IMR-90 (cell line): Measurements from ENCODE around the gene CMSS1.

Source experiments
- CEBPB ChIP-seq: IDR thresholded peaks from 2 replicates; pipeline ENCODE4 v1.6.1; 2012; ENCODE audit warnings: low read depth, low read length, improper control_type of control experiment
- MXI1 ChIP-seq: IDR thresholded peaks from 2 replicates; pipeline ENCODE4 v1.6.1; 2012; ENCODE audit warnings: low read depth, mild to moderate bottlenecking, low read length, moderate library complexity, borderline replicate concordance
- POLR2A ChIP-seq: IDR thresholded peaks from 2 replicates; pipeline ENCODE4 v1.6.1; 2012; ENCODE audit warnings: mild to moderate bottlenecking, low read depth, low read length
- USF2 ChIP-seq: fragments of 150-350 bp; IDR thresholded peaks from 2 replicates; pipeline ENCODE4 v1.6.1; 2017; ENCODE audit warnings: mild to moderate bottlenecking, antibody characterized with exemption, low read length, low read depth
- TF ChIP-seq, protein P1 (sequence below): conservative IDR thresholded peaks from 2 replicates; pipeline ENCODE4 v1.5.1; 2012; ENCODE audit warnings: mild to moderate bottlenecking, low read depth, low read length, improper control_type of control experiment
- TF ChIP-seq, protein P2 (sequence below): fragments of 150-350 bp; IDR thresholded peaks from 2 replicates; pipeline ENCODE4 v1.6.1; 2016; ENCODE audit warnings: low read depth, mild to moderate bottlenecking, low read length, moderate library complexity, borderline replicate concordance

- TF ChIP-seq, protein P1, sequence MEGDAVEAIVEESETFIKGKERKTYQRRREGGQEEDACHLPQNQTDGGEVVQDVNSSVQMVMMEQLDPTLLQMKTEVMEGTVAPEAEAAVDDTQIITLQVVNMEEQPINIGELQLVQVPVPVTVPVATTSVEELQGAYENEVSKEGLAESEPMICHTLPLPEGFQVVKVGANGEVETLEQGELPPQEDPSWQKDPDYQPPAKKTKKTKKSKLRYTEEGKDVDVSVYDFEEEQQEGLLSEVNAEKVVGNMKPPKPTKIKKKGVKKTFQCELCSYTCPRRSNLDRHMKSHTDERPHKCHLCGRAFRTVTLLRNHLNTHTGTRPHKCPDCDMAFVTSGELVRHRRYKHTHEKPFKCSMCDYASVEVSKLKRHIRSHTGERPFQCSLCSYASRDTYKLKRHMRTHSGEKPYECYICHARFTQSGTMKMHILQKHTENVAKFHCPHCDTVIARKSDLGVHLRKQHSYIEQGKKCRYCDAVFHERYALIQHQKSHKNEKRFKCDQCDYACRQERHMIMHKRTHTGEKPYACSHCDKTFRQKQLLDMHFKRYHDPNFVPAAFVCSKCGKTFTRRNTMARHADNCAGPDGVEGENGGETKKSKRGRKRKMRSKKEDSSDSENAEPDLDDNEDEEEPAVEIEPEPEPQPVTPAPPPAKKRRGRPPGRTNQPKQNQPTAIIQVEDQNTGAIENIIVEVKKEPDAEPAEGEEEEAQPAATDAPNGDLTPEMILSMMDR: no peak
- TF ChIP-seq USF2 (no peak), POLR2A (no peak), CEBPB (no peak), MXI1 (no peak)
- TF ChIP-seq, protein P2, sequence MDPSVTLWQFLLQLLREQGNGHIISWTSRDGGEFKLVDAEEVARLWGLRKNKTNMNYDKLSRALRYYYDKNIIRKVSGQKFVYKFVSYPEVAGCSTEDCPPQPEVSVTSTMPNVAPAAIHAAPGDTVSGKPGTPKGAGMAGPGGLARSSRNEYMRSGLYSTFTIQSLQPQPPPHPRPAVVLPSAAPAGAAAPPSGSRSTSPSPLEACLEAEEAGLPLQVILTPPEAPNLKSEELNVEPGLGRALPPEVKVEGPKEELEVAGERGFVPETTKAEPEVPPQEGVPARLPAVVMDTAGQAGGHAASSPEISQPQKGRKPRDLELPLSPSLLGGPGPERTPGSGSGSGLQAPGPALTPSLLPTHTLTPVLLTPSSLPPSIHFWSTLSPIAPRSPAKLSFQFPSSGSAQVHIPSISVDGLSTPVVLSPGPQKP: no peak
Measured at GRCh38 chr3:100228247-100228646, 410.6 kb downstream of the CMSS1 start.
